Loucy (cell line): ENCODE data around the gene PTK6.

Source experiments
- EZH2phosphoT487 ChIP-seq: fragments of 200-600 bp; IDR thresholded peaks from 2 replicates; pipeline ENCODE4 v1.6.1; 2018; ENCODE audit warnings: antibody characterized with exemption, mild to moderate bottlenecking, moderate library complexity, borderline replicate concordance
- TF ChIP-seq, protein P1 (sequence below): fragments of 200-600 bp; sonication (generic); conservative IDR thresholded peaks from 2 replicates; pipeline ENCODE4 v1.5.1; 2014; ENCODE audit warnings: mild to moderate bottlenecking, antibody characterized with exemption, low read length

DNA sequence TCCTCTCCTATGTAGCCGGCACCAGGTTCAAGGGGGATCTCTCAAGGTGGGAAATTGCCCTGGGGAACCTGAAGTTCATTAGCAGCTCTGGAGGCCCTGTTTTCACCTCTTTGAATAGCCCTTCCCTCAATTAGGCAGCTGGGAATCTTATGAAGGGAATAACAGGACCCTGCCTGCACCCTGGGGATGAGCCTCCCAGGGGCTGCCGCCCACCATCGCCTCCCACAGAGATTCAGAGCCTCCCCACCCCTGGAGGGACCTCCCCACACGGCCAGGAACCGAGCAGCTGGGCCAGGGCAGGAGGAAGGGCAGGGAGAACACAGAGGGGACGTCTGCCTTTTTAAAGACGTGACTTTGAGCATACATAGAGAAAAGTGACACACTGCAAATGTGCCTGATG is 33.7 kb downstream of the PTK6 start:
- TF ChIP-seq, protein P1, sequence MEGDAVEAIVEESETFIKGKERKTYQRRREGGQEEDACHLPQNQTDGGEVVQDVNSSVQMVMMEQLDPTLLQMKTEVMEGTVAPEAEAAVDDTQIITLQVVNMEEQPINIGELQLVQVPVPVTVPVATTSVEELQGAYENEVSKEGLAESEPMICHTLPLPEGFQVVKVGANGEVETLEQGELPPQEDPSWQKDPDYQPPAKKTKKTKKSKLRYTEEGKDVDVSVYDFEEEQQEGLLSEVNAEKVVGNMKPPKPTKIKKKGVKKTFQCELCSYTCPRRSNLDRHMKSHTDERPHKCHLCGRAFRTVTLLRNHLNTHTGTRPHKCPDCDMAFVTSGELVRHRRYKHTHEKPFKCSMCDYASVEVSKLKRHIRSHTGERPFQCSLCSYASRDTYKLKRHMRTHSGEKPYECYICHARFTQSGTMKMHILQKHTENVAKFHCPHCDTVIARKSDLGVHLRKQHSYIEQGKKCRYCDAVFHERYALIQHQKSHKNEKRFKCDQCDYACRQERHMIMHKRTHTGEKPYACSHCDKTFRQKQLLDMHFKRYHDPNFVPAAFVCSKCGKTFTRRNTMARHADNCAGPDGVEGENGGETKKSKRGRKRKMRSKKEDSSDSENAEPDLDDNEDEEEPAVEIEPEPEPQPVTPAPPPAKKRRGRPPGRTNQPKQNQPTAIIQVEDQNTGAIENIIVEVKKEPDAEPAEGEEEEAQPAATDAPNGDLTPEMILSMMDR = no peak
- no peak for TF ChIP-seq EZH2phosphoT487
